SK-N-SH (cell line): Measurements from ENCODE around the gene NID1. TPM values are rescaled to one million over a fixed set of nuclear protein-coding genes. Genes with fewer than 3 reads are reported as not detected.
A peak's percentile ranks its signal among the peaks of the same experiment; 100 is the strongest.

Source experiments
- CTCF ChIA-PET: fragments of 300-600, 350-600 bp; formaldehyde crosslinking; extraction: SDS; loops from one replicate; lab custom pipeline; 2021; lab: Yijun Ruan, JAX
- POLR2A ChIA-PET: fragments of 350-600 bp; sonication (Branson Sonifier 250); formaldehyde crosslinking; extraction: SDS; loops from one replicate; lab custom pipeline; 2020; ENCODE audit warnings: antibody characterized with exemption, inconsistent platforms; lab: Yijun Ruan, JAX
- DNase-seq: peaks from one replicate; pipeline ENCODE4 v3.0.0; 2012
- H2AFZ ChIP-seq: fragments of 200-600 bp; sonication (generic); 2 replicates; pipeline ENCODE4 v1.8.1; 2016; ENCODE audit warnings: antibody characterized with exemption, mild to moderate bottlenecking, low read depth
- H3F3A ChIP-seq: fragments of 200-600 bp; sonication (generic); replicated peaks from 2 replicates; pipeline ENCODE3; 2016; ENCODE audit warnings: antibody characterized with exemption, mild to moderate bottlenecking; ENCODE audit not compliant: insufficient read depth
- H3K27ac ChIP-seq, 2 experiments: fragments of 200-500 bp in 1 of 2; fragments of 200-600 bp in 1 of 2; sonication (Bioruptor generic) in 1 of 2; sonication (generic), shearing (Covaris generic) in 1 of 2; 2 replicates each; pipeline versions ENCODE4 v1.5.1 to v1.6.1; 2014 to 2016; ENCODE audit warnings: low read depth in 2 of 2, inconsistent platforms in 1 of 2, low read length in 1 of 2, mild to moderate bottlenecking in 1 of 2, mixed read lengths in 1 of 2
- H3K27me3 ChIP-seq: fragments of 200-600 bp; sonication (generic), shearing (Covaris generic); 2 replicates; pipeline ENCODE4 v1.6.1; 2016; ENCODE audit warnings: mixed run types; ENCODE audit not compliant: insufficient read depth
- H3K36me3 ChIP-seq, 2 experiments: fragments of 200-500 bp in 1 of 2; fragments of 200-600 bp in 1 of 2; sonication (Bioruptor generic) in 1 of 2; sonication (generic) in 1 of 2; replicated peaks in 1 of 2; 2 replicates each; pipeline versions ENCODE3 to v1.5.1; 2014 to 2016; ENCODE audit warnings: low read length in 1 of 2, mild to moderate bottlenecking in 1 of 2; ENCODE audit not compliant: insufficient read depth in 2 of 2, control insufficient read depth in 1 of 2
- H3K4me1 ChIP-seq, 2 experiments: fragments of 200-500 bp in 1 of 2; fragments of 200-600 bp in 1 of 2; sonication (Bioruptor generic) in 1 of 2; sonication (generic), shearing (Covaris generic) in 1 of 2; 2 replicates each; pipeline versions ENCODE4 v1.5.1 to v1.6.1; 2014 to 2016; ENCODE audit warnings: low read depth in 1 of 2, low read length in 1 of 2, mixed run types in 1 of 2; ENCODE audit not compliant: insufficient read depth in 2 of 2, control insufficient read depth in 1 of 2
- H3K4me2 ChIP-seq: fragments of 200-600 bp; sonication (generic), shearing (Covaris generic); 2 replicates; pipeline ENCODE4 v1.6.1; 2017; ENCODE audit warnings: mixed run types
- H3K4me3 ChIP-seq, 2 experiments: fragments of 200-500 bp in 1 of 2; fragments of 200-600 bp in 1 of 2; sonication (Bioruptor generic) in 1 of 2; sonication (generic), shearing (Covaris generic) in 1 of 2; 2 replicates each; pipeline versions ENCODE4 v1.5.1 to v1.8.1; 2014 to 2016; ENCODE audit warnings: low read depth in 2 of 2, inconsistent platforms in 1 of 2, low read length in 1 of 2, mild to moderate bottlenecking in 1 of 2, mixed read lengths in 1 of 2, moderate library complexity in 1 of 2
- H3K79me2 ChIP-seq: fragments of 200-600 bp; sonication (generic); 2 replicates; pipeline ENCODE4 v1.8.1; 2017; ENCODE audit warnings: mild to moderate bottlenecking; ENCODE audit not compliant: insufficient read depth
- H3K9ac ChIP-seq: fragments of 200-600 bp; sonication (generic); 2 replicates; pipeline ENCODE4 v1.6.1; 2017; ENCODE audit warnings: mixed run types
- H3K9me2 ChIP-seq: fragments of 200-600 bp; sonication (generic); 2 replicates; pipeline ENCODE4 v1.6.1; 2017; ENCODE audit warnings: mixed run types
- H3K9me3 ChIP-seq: fragments of 200-600 bp; sonication (generic); 2 replicates; pipeline ENCODE4 v1.6.1; 2017; ENCODE audit warnings: mixed run types, mild to moderate bottlenecking, moderate library complexity
- H4K20me1 ChIP-seq: fragments of 200-600 bp; sonication (generic); 2 replicates; pipeline ENCODE4 v1.6.1; 2017; ENCODE audit warnings: mild to moderate bottlenecking, mixed run types; ENCODE audit not compliant: insufficient read depth
- RAD21 ChIP-seq: IDR thresholded peaks from 2 replicates; pipeline ENCODE4 v1.6.1; 2012; ENCODE audit warnings: mild to moderate bottlenecking, low read length
- SIN3A ChIP-seq: IDR thresholded peaks from 2 replicates; pipeline ENCODE4 v1.6.1; 2012; ENCODE audit warnings: low read depth, mild to moderate bottlenecking, low read length, moderate library complexity, borderline replicate concordance
- SMC3 ChIP-seq: IDR thresholded peaks from 2 replicates; pipeline ENCODE4 v1.6.1; 2012; ENCODE audit warnings: low read depth, low read length, improper control_type of control experiment
- TCF12 ChIP-seq: IDR thresholded peaks from 2 replicates; pipeline ENCODE4 v1.4.0; 2012
- WGBS: methylation state at CpG from one replicate; pipeline ENCODE4 v1.1.6; 2017; ENCODE audit warnings: low lambda C conversion rate; 5-methylcytosine and 5-hydroxymethylcytosine counted together
- polyA plus RNA-seq, 3 experiments: library from polyadenylated mRNA; depleted of rRNA; stranded (reverse); fragments of >200 nt; gene quantifications; 2 replicates each; pipeline ENCODE4 v1.2.3, GENCODE V29; 2012
- TF ChIP-seq, protein P1 (sequence below): fragments of 200-600 bp; sonication (generic); IDR thresholded peaks from 2 replicates; pipeline ENCODE4 v1.6.1; 2017; ENCODE audit warnings: antibody characterized with exemption, mild to moderate bottlenecking, moderate library complexity
- TF ChIP-seq, protein P2 (sequence below): IDR thresholded peaks from 2 replicates; pipeline ENCODE4 v1.4.0; 2012; ENCODE audit warnings: low read depth
- TF ChIP-seq, protein P3 (sequence below): IDR thresholded peaks from 2 replicates; pipeline ENCODE4 v1.6.1; 2012; ENCODE audit warnings: mild to moderate bottlenecking, low read depth, low read length, moderate library complexity

Gene NID1
- polyA plus RNA-seq, 1 of the 3 experiments (the other 2 are of a cell fraction), result 74.3 TPM

DNA sequence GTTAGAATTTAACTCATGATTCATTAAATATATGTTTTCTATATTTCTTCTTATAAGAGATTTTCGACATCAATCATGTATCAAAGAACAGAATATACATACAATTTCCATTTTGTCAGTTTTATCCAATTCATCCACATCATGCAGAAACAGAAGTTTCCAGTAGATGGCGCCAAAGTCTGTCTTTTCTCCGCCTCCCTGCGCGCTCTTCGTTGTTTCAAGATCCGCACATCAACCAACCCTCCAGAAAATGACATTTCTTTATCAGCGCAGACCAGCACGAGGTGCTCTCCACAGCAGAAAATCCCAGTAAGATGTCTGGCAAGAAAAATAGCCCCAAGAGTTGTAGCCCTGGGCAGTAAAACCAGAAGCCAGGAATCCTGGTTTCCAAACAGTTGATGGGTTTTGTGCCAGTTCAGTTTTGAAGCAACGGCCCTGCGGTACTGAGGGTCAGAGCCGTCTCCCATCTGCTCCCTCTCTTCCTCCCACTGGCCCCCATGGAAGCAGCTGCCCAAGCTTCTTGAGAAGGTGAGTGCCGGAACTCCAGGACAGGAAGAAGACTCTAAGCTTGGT, 38.8 kb upstream of the NID1 start:
- H3K4me2 ChIP-seq, result no peak overlapping the region
- no peaks in the 10 kb centered on the region for H3K36me3 ChIP-seq
- no peaks in the 10 kb centered on the region for H3K27me3 ChIP-seq
- no peaks in the 10 kb centered on the region for H4K20me1 ChIP-seq
- no peak overlapping the region for H3K9ac ChIP-seq
- peak; percentile 83 for DNase-seq
- H2AFZ ChIP-seq, result peak overlapping the region; percentile 29; the same call in 1 of the 2 replicates
- H3K27ac ChIP-seq, result no peak overlapping the region
- no peaks in the 10 kb centered on the region for H3F3A ChIP-seq
- POLR2A ChIA-PET, result no interaction called here
- H3K4me3 ChIP-seq, result no peak overlapping the region; a peak in 1 of 4 replicates
- TF ChIP-seq, protein P1, sequence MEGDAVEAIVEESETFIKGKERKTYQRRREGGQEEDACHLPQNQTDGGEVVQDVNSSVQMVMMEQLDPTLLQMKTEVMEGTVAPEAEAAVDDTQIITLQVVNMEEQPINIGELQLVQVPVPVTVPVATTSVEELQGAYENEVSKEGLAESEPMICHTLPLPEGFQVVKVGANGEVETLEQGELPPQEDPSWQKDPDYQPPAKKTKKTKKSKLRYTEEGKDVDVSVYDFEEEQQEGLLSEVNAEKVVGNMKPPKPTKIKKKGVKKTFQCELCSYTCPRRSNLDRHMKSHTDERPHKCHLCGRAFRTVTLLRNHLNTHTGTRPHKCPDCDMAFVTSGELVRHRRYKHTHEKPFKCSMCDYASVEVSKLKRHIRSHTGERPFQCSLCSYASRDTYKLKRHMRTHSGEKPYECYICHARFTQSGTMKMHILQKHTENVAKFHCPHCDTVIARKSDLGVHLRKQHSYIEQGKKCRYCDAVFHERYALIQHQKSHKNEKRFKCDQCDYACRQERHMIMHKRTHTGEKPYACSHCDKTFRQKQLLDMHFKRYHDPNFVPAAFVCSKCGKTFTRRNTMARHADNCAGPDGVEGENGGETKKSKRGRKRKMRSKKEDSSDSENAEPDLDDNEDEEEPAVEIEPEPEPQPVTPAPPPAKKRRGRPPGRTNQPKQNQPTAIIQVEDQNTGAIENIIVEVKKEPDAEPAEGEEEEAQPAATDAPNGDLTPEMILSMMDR, result peak; percentile 95
- TF ChIP-seq SMC3 (peak; percentile 67), RAD21 (peak; percentile 96)
- TF ChIP-seq, protein P2, sequence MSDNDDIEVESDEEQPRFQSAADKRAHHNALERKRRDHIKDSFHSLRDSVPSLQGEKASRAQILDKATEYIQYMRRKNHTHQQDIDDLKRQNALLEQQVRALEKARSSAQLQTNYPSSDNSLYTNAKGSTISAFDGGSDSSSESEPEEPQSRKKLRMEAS, result no peak
- CTCF ChIA-PET, result interaction anchor here (0.6 to 2.1 kb wide), 16 partner anchors 10 to 491 kb away, joined by 3 to 6 read pairs (median 3); partner anchors contain the start of gene ERO1B
- H3K4me1 ChIP-seq, result peaks cover 0 to 2% of the 10 kb centered on the region in 2 experiments; a peak in 1 of 4 replicates
- WGBS, result 47% methylated on average over 13 of the region's 13 CpGs
- H3K9me3 ChIP-seq, result no peaks in the 10 kb centered on the region
- no peaks in the 10 kb centered on the region for H3K79me2 ChIP-seq
- no peaks in the 10 kb centered on the region for H3K9me2 ChIP-seq

DNA sequence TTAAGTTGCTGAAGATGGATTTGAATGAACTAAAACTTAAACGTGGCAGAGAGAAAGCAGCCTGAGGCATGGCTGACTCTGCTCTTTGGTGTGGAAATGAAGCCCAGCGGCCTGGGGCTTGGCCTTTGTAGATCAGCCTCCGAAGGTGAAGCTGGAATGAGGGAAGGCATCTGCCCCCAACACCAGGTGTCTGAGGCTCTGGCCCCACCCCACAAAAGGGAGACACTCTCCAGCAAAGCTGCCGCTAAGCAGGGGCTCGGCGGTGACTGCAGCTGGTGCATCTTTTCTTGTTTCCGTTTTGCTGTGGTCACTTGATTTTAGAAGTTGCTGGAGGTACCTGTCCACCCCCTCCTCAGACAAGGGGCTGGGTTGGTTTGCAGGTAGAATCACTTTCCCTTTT, 38.2 kb upstream of the NID1 start:
- no peak for TF ChIP-seq SIN3A
- TF ChIP-seq, protein P3, sequence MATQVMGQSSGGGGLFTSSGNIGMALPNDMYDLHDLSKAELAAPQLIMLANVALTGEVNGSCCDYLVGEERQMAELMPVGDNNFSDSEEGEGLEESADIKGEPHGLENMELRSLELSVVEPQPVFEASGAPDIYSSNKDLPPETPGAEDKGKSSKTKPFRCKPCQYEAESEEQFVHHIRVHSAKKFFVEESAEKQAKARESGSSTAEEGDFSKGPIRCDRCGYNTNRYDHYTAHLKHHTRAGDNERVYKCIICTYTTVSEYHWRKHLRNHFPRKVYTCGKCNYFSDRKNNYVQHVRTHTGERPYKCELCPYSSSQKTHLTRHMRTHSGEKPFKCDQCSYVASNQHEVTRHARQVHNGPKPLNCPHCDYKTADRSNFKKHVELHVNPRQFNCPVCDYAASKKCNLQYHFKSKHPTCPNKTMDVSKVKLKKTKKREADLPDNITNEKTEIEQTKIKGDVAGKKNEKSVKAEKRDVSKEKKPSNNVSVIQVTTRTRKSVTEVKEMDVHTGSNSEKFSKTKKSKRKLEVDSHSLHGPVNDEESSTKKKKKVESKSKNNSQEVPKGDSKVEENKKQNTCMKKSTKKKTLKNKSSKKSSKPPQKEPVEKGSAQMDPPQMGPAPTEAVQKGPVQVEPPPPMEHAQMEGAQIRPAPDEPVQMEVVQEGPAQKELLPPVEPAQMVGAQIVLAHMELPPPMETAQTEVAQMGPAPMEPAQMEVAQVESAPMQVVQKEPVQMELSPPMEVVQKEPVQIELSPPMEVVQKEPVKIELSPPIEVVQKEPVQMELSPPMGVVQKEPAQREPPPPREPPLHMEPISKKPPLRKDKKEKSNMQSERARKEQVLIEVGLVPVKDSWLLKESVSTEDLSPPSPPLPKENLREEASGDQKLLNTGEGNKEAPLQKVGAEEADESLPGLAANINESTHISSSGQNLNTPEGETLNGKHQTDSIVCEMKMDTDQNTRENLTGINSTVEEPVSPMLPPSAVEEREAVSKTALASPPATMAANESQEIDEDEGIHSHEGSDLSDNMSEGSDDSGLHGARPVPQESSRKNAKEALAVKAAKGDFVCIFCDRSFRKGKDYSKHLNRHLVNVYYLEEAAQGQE, result no peak
- no peak for TF ChIP-seq TCF12
- 34% methylated on average over 6 of the region's 7 CpGs for WGBS
- ChIA-PET POLR2A (no interaction called here), CTCF (interaction anchor here (0.7 to 1.4 kb wide), 4 partner anchors 25 to 429 kb away, joined by 3 read pairs; no protein-coding TSS in a partner anchor)
- peaks cover 0 to 2% of the 10 kb centered on the region in 2 experiments; a peak in 1 of 4 replicates for H3K4me1 ChIP-seq
- H3K9me2 ChIP-seq, result no peaks in the 10 kb centered on the region
- H3K27ac ChIP-seq, result no peak overlapping the region
- H3K9me3 ChIP-seq, result no peaks in the 10 kb centered on the region
- H3K9ac ChIP-seq, result no peak overlapping the region
- no peaks in the 10 kb centered on the region for H4K20me1 ChIP-seq
- H3K27me3 ChIP-seq, result no peaks in the 10 kb centered on the region
- H3K4me3 ChIP-seq, result no peak overlapping the region
- no peak overlapping the region for H3K4me2 ChIP-seq
- H3K79me2 ChIP-seq, result no peaks in the 10 kb centered on the region
- H2AFZ ChIP-seq, result no peak overlapping the region
- no peak for DNase-seq
- no peaks in the 10 kb centered on the region for H3F3A ChIP-seq
- H3K36me3 ChIP-seq, result no peaks in the 10 kb centered on the region
